ENCODE measurements around the gene CISH.

CISH gene

GRCh38 chr3:50592568-50592967, 19.0 kb downstream of the CISH start:
- DNase-seq = no peak

GRCh38 chr3:50591196-50591741, 20.3 kb downstream of the CISH start:
- DNase-seq = peak; percentile 61

DNA sequence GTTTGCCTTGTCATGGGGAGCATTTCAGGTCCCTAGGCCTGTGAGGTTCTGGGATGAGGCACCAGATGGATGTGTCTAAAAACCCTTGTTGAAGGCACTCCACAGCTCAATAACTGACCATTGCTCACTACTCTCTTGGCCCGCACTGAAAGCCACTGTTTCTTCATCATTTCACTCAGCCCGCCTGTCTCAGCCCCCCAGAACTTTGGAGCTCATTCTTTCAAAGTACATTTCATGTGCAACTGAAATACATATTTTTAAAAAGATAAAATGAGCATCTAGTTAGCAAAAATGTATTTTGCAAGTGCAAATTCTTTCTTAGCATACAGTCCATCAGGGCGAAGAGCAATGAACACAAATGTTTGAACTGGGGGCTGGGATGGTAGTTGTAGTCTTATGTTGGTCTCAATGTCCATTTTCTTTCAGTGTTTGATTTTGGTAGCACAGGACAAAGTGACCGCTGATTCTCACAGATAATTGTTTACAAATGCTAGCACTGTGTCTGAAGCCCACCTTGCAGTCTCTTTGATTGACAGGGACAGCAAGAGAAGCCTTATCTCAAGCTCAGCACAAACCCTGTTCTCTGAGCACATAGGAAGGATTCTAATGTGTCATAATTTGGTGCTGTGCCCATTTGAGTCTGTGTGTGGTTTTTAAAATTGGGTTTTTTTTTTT, 22.7 kb downstream of the CISH start:
- DNase-seq = no peak

DNA sequence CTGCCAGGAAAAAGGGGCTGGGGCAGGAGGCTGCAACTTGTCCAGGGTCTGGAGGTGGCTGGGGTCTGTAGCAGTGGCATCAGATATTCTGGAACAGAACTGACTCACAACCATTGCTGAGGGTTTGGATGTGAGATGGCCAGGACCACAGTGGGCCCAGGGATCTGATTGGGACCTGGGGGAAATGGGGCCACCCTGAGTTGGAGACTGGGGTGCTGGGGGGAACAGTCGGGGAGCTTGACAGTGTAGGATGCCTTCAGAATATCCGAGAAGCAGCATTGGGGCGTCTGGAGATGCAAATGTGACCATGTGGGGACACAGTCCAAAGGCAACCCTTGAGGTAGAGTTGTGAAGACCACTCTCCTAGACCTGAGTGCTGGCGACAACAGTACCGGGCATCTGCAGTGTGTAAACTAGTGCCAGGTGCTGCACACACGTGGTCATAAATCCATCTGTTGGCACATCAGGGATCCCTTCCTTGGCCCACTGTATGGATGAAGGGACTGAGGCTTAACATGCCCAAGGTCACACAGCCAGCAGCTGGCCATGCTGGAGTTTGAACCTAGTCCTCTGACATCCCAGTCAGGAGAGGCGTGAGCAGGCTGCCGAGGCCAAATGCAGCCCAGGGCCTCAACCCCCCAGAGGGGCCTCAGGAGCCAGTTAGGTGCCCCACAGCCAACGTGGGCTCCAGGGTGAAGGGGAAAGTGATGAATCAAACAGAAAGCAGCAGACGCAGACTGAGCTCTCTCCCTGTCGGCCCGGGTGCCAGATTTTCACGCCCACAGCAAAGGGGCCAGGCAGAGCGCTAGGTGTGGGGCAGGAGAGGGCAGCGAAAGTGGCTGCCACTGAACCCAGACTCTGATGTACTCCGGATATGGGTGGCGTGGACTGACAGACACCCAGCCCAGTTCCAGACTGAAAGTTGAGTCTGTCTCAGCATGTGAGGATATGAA, 23.5 kb downstream of the CISH start:
- DNase-seq = peak; percentile 94

- DNase-seq = no peak
These were observed 24.2 kb downstream of the CISH start for GRCh38 chr3:50587373-50587772.

DNA sequence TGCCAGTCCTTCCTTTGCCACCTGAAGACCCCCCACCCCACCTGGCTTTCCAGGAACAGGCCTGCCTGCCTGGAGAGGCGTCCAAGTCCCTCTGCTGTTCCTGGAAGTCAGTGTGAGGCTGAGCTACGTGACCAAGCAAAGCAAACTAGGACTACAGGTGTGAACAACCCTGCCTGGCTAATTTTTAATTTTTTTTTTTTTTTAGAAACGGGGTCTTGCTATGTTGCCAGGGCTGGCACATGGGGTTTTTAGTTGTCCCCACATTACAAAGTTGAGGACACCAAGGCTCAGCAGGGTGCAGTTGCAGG, 24.9 kb downstream of the CISH start:
- no peak for DNase-seq

DNA sequence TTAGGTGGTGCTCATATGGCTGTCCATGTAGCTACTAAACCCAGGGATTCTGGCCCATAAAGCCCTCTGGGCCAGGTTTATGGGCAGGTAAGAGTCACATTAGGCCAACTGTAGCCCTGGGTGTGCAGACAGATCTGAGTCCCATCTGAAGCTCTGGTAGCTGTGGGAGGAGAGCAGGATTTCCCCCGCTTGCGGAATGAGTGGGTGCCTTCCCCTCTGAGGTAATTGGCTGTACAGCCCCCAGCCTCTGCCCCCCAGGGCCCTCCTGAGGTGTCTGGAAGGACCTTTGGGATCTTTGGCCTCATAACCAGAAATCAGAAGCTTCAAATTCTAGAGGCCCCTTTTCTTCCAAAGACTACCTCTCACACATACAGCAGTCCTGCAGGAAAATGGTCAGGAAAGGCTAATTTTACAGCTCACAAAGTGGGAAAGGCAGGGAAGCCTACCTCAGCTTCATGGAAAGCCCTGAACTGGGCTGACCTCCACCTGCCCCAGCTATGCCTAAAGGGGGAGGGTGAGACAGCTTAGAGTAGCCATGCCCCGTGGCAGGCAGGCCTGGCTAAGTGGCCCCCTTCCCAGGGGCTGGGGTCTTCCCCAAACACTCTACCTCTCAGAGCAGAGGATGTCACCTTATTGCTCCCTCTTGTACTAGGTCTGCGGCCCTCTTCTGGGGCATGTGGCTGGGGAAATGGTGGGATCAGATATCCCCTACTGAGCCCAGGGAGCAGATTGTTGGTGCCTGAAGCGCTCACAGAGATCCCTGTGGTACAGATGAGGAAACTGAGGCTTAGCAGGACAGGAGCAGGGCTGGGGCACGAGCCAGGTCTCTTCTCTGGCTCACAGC, 25.4 kb downstream of the CISH start:
- peak; percentile 75 for DNase-seq

DNA sequence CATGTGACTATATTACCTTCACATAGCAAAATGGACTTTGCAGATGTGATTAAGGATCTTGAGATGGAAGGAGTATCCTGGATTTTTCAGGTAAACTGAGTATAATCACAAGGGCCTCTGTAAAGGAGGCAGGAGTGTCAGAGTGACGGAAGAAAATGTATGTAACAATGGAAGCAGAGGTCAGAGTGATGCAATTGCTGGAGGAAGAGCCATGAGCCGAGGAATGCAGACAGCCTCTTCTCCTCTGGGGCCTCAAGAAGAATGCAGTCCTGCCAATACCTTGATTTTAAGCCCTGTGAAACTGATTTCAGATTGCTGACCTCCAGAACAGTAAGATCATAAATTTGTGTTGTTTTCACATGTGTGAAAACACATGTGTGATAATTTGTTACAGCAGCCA, 27.2 kb downstream of the CISH start:
- no peak for DNase-seq

- no peak for DNase-seq
These were observed 27.7 kb downstream of the CISH start for GRCh38 chr3:50583897-50584296.

GRCh38 chr3:50582083-50582482, 29.5 kb downstream of the CISH start:
- no peak for DNase-seq

GRCh38 chr3:50581459-50581842, 30.1 kb downstream of the CISH start:
- DNase-seq = no peak

GRCh38 chr3:50580683-50581458, 30.7 kb downstream of the CISH start:
- no peak for DNase-seq

DNA sequence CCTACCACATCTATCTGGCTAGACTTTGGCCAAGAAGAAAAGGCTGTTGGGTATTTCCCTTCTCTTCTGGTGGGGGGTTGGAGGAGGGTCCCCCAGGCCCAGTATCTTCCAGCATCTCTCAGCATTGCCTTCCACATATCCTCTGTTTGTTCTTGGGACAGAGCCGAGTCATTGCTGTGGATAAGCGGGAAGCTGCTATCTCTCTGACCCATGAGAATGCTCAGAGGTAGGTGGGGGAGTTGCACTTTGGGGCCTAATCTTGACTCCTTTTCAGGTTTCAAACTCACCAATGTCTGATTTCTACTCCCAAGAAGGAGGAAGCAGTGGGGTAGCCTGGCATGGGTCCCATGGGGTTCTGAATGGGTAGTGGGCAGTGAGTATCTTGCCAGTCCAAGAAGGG, 34.2 kb downstream of the CISH start:
- DNase-seq = no peak

- DNase-seq = no peak
These were observed 36.2 kb downstream of the CISH start for GRCh38 chr3:50575372-50575771.

- DNase-seq = peak; percentile 59
These were observed 37.1 kb downstream of the CISH start for GRCh38 chr3:50574444-50574831.

GRCh38 chr3:50573566-50574443, 37.8 kb downstream of the CISH start:
- peak; percentile 87 for DNase-seq

DNA sequence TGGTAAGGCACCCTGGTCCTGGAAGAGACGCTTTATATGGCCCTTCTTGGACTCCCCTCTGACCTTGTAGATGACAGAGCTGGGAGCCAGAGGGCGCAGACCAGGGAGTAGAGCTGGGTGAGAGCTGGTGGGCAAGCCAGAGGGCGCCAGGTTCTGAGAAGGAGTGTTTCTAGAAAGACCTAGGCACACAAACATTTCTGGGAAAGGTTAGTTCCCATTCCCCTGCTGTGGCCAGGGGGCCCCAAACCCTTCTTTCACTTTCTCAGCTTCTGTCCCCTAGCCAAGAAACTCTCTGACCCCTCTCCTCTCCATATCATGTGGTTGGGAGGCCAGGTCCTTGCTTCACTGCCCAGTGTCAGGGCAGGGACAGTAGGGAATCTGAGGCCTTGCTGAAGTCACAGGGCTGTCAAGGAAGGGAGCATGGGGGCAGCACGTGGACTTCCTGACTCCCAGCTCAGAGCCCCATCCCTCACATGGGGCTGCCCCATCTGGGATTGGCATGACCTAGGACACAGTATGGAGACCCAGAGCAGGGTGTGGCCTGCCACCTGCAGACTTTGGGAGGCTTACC, 38.7 kb downstream of the CISH start:
- peak; percentile 54 for DNase-seq

DNA sequence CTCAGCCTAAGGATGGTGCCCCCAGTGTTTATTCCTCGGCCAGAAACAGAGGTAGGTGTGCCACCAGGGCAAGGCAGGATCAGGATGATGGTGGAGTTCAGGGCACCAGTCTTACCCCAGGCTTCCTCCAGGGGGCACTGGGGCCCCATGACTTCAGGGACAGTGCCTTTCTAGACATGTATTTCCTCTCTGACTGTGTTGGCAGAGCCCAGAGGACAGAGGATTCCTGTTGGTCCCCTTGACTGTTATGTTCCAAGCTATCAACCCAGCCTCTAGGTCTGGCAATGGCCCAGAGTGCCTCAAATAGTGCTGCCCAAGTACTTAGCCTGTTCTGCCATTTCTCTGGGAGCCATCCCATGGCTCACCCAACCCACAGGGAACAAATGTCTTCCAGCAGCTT, 39.4 kb downstream of the CISH start:
- peak; percentile 86 for DNase-seq

GRCh38 chr3:50571486-50571885, 40.1 kb downstream of the CISH start:
- no peak for DNase-seq

DNA sequence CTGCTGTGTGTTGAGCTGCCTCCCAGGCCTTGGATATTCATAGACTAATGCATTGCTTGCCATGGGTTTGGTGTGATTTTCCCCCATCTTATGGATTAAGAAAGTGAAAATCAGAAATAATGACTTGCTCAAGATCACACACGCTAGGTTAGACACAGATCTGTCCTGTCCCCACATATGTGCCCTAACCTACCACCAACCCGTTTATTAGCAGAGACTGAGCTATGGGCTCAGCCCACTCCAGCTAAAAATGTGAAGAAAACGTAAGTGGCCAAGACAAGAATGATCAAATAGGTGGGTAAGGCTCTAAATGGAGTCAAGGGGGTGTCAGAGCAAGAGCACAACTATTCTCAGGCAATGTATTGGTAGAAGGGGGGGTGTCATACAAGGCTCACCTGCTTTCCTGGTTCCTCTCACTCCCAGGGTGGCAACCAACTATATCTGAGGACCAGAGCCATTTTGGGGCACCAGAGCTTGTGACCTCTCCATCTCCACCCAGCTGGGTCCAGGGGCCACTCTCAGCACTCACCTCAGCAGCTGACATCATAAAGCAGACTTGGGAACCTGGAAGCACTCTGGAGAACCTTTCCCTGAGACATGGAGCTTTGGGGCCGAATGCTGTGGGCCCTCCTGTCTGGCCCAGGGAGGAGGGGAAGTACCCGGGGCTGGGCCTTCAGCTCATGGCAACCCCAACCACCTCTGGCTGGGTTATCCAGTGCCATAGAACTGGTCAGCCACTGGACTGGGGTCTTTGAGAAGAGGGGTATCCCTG, 40.9 kb downstream of the CISH start:
- DNase-seq = no peak
